GM18508 (cell line): Measurements from ENCODE around the gene ANKRD34B.

Experiments used
- ATAC-seq: cut with Tn5 transposase; IDR thresholded peaks from one replicate; pipeline ENCODE4 v1.9.1; 2021; ENCODE audit warnings: moderate number of reproducible peaks; ENCODE audit not compliant: insufficient read depth, unreplicated experiment

The ANKRD34B gene

GRCh38 chr5:80573062-80573461, 3.0 kb upstream of the ANKRD34B start:
- no peak for ATAC-seq

GRCh38 chr5:80569086-80569960, 757 bp downstream of the ANKRD34B start:
- ATAC-seq, result no peak

DNA sequence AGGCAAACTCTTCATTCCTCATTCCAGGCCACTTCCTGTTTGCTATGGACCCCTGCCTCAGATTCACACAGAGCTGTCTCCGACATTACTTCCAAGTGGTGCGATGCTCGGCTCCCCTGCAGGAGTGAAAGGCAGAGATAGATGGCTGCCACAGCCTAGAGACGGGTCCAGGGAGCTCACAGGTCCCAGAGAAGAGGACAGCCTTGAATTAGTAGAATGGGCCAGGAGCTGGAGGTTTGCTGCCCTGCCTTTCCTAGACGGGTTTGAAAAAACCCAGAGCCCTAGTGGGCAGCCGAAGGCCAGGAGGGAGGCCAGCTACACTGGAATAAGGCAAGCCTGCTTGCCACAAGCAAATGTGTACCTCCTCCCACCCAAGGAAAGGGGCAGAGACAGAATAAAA, 1.8 kb downstream of the ANKRD34B start:
- ATAC-seq, result no peak

DNA sequence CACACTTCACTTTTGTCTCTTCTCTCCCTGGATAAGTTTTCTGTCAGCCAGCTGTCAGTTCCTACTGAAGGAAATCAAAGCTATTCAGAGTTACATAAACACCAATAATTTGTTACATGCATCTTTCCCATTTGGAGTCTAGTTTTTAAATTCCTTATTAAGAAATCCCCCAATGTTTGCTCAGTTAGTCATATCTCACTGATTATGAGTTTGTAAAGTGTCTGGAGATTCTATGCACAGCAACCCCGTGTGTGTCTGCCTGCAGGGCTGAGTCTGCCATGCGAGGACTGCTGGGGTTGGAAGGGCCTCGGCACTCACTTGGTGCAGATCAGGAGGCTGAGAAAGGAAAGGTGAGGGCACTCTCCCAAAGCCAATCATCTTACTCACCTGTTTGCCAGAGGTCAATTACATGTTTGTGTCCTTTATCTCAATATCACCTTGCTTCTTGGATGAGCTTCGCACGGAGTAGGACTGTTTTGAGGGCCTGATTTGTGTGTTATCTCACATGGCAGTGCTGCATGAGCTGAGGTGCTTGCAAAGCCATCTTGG, 3.3 kb downstream of the ANKRD34B start:
- ATAC-seq, result no peak

DNA sequence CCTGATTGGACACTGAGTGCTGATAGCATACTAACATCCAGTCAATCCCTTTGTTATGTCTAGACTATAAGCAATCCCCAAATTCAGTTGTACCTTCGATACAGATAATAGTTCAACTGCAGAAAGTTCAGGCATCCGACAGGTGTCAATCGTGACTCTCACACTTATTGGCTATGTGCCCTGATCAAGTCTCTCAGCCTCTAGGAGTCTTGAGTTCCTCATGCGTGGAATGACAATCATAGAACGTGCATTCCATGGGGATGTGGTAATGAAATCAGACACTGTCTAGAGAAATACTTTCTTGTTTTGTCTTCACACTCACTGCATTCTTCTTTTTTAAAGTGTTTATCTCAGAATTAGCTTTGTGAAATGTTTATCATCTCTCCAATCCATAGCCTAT, 4.8 kb downstream of the ANKRD34B start:
- ATAC-seq, result no peak

GRCh38 chr5:80559244-80559643, 10.8 kb downstream of the ANKRD34B start:
- ATAC-seq, result no peak

- ATAC-seq, result no peak
These were observed 15.0 kb downstream of the ANKRD34B start for GRCh38 chr5:80555099-80555498.

DNA sequence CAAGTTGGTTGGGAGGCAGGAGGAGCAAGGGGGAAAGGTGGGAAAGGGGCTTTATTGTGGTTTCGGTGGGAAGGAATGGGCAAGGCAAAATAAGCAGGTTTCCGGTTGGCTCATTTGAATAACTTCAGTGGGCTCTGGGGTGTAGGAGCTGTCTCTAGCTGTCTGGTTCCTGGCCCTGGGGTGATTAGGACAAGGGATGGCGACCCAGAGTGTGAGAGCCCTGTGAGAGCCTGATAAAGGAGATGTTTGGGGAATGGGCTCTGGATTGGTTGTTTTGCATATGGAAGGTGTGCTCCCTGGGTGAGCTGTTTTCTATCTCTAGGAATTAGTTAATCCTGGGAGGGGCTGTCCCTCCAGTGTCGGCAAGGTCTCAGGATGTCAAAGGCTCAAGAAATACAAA, 15.4 kb downstream of the ANKRD34B start:
- no peak for ATAC-seq

GRCh38 chr5:80541392-80541791, 28.7 kb downstream of the ANKRD34B start:
- ATAC-seq, result no peak

DNA sequence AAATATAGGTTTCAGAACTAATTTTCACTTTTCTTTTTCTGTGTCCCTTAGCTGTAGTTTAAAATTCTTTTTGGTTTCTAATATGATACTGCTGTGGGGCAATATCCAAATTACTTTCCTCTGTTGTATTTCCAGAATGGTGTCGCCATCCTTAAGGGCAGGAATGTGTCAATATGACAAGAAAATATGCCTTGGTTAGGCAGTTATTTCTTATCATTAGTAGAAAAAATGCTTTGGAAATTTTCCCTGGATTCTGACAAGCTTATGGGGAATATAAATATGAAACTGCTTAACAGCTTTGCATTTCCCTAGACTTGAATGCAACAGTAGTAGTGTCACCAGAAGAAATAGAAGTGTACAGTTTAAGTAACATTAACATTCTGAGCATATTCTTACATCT, 29.4 kb downstream of the ANKRD34B start:
- no peak for ATAC-seq

DNA sequence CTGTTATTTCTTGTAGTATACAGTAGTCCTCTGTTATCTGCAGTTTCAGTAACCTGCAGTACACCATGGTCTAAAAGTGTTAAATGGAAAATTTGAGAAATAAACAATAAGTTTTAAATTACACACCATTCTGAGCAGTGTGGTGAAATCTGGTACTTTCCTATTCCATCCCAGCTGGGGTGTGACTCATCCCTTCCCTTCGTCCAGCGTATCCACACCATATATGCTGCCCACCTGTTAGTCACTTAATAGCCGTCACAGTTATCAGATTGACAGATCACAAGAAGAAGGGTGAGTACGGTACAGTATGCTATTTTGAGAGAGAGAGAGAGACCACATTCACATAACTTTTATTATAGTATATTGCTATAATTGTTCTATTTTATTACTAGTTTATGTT, 53.3 kb downstream of the ANKRD34B start:
- peak; percentile 65 for ATAC-seq

DNA sequence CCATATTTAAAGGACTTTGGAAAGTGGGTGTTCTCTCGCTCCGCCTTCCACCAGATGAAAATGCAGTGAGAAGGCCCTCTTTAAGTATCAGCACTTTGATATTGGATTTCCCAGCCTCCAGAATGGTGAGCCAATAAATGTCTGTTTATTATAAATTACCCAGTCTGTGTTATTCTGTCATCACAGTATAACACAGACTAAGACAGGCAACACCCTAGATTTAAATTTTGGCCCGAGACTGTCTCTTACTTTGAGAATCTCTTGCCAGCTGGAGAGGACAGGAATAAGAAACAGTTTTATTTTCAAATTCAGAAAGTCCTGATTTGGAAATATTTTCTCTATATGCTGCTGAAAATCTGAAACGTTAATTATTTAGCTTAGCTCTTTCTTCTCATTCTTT, 60.7 kb downstream of the ANKRD34B start:
- ATAC-seq, result no peak

DNA sequence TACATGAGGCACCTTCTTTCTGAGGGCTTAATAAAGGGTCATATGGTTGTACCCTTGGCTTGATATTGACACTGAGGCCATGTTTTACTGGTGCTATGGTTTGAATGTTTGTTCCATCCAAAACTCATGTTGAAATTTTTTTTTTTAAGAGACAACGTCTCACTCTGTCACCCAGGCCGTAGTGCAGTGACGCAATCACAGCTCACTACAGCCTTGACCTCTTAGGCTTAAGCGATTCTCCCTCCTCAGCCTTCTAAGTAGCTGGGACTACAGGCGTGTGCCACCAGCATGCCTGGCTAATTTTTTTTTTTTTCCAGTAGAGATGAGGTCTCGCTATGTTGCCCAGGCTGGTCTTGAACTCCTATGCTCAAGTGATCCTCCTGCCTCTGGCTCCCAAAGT, 61.2 kb downstream of the ANKRD34B start:
- no peak for ATAC-seq

DNA sequence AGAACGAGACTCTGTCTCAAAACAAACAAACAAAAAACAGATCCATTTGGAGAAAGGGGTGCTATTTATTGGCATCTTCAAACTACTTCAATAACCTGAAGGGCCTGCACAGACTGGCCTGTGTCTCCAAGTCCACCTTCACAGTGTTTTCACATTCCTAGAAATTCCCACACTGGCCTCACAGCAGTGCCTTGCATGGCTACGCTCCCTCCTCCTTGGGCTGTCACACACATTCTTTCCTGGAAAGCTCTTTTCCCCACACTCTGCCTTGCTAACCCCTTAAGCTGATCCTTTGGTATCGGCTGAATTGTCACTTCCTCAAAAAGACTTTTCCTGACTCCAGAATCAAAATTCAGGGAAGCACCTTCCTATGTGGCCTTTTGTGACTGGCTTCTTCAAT, 62.4 kb downstream of the ANKRD34B start:
- ATAC-seq, result no peak
